MV-4-11 (cell line): ENCODE data around the gene KIF3A.

ENCODE experiments used
- DNase-seq: peaks from one replicate; lab custom pipeline; 2025; lab: John Stamatoyannopoulos, UW

The KIF3A gene

GRCh38 chr5:132753135-132753987, 16.0 kb upstream of the KIF3A start:
- no peak for DNase-seq

- no peak for DNase-seq
Observed at GRCh38 chr5:132752581-132753125, 15.3 kb upstream of the KIF3A start.

- no peak for DNase-seq
Observed at GRCh38 chr5:132751971-132752580, 14.7 kb upstream of the KIF3A start.

- no peak for DNase-seq
Observed at GRCh38 chr5:132751444-132751843, 14.1 kb upstream of the KIF3A start.

- DNase-seq = no peak
Observed at GRCh38 chr5:132750471-132751230, 13.3 kb upstream of the KIF3A start.

GRCh38 chr5:132749506-132749905, 12.2 kb upstream of the KIF3A start:
- no peak for DNase-seq

- no peak for DNase-seq
Observed at GRCh38 chr5:132748522-132749000, 11.2 kb upstream of the KIF3A start.

GRCh38 chr5:132747616-132748440, 10.5 kb upstream of the KIF3A start:
- no peak for DNase-seq

- DNase-seq = no peak
Observed at GRCh38 chr5:132746954-132747615, 9.7 kb upstream of the KIF3A start, which contains the start of gene CCNI2. Gene CCNI2 (plus strand): TSS chr5:132747426. CDS start chr5:132747496, 70 bp downstream.

GRCh38 chr5:132746592-132746953, 9.2 kb upstream of the KIF3A start:
- DNase-seq = no peak

- no peak for DNase-seq
Observed at GRCh38 chr5:132744659-132745058, 7.3 kb upstream of the KIF3A start.

GRCh38 chr5:132742626-132743025, 5.3 kb upstream of the KIF3A start:
- no peak for DNase-seq

GRCh38 chr5:132742158-132742557, 4.8 kb upstream of the KIF3A start:
- no peak for DNase-seq

- DNase-seq = no peak
Observed at GRCh38 chr5:132739232-132739631, 1.9 kb upstream of the KIF3A start.

- DNase-seq = no peak
Observed at GRCh38 chr5:132737982-132738681, 786 bp upstream of the KIF3A start.

GRCh38 chr5:132734687-132735086, 2.7 kb downstream of the KIF3A start:
- DNase-seq = no peak

GRCh38 chr5:132733499-132734148, 3.7 kb downstream of the KIF3A start:
- DNase-seq = no peak

GRCh38 chr5:132729896-132730295, 7.5 kb downstream of the KIF3A start:
- DNase-seq = no peak

GRCh38 chr5:132725745-132726144, 11.6 kb downstream of the KIF3A start:
- DNase-seq = no peak
